ENCODE measurements around the gene C5orf63. TPM values are rescaled to one million over a fixed set of nuclear protein-coding genes. Genes with fewer than 3 reads are reported as not detected.

The C5orf63 gene
- total and polyA plus RNA-seq, 2 donors (not counting 3 experiments of a cell fraction or from before 2014, with no cell fraction given): 1.4 to 5.3 TPM

- H3K36me3 ChIP-seq (ENCODE audit: control insufficient read depth in 2 of 2, extremely low read depth in 1 of 2, insufficient read depth in 2 of 2, low read length in 2 of 2): no peaks in the 10 kb centered on the region
- FAIRE-seq: no peak
- TF ChIP-seq MAX (IDR thresholded peaks at IDR 0.05; ENCODE audit: insufficient read depth, insufficient read length): no peak
- no peak for TF ChIP-seq POLR2A (IDR thresholded peaks at IDR 0.05; ENCODE audit: low read depth, low read length)
- no peak for TF ChIP-seq GATA2 (IDR thresholded peaks at IDR 0.05; ENCODE audit: insufficient read depth, insufficient read length, low read depth, low read length)
- TF ChIP-seq JUN (IDR thresholded peaks at IDR 0.05; ENCODE audit: borderline replicate concordance, insufficient read depth, insufficient read length, low read depth): no peak
- TF ChIP-seq MYC (IDR thresholded peaks at IDR 0.05; ENCODE audit: low read depth, low read length): no peak
- no peak for TF ChIP-seq EZH2 (IDR thresholded peaks at IDR 0.05; ENCODE audit: borderline replicate concordance, low read depth, low read length, severe bottlenecking)
- no peak for TF ChIP-seq CTCF (IDR thresholded peaks at IDR 0.05; ENCODE audit: extremely low read depth in 1 of 2, insufficient read depth in 1 of 2, low read depth in 1 of 2, low read length in 2 of 2)
- no peak for TF ChIP-seq FOS (IDR thresholded peaks at IDR 0.05; ENCODE audit: borderline replicate concordance, insufficient read depth, low read length)
- TF ChIP-seq POLR2AphosphoS5 (IDR thresholded peaks at IDR 0.05; ENCODE audit: insufficient read depth, low read depth, low read length): no peak
- H3K4me2 ChIP-seq (ENCODE audit: insufficient read depth, low read length): no peak overlapping the region
- H3K9me1 ChIP-seq (replicated peaks; ENCODE audit: control insufficient read depth, extremely low read depth, insufficient read depth, low read length): no peaks in the 10 kb centered on the region
- no peak overlapping the region for H2AFZ ChIP-seq (ENCODE audit: low read depth, low read length)
- H4K20me1 ChIP-seq (replicated peaks; ENCODE audit: control insufficient read depth, extremely low read depth, insufficient read depth, low read length): no peaks in the 10 kb centered on the region
- peaks cover 0 to 5% of the 10 kb centered on the region in 2 experiments for H3K27me3 ChIP-seq (ENCODE audit: control insufficient read depth in 2 of 2, insufficient read depth in 2 of 2, low read length in 2 of 2)
- CTCF ChIA-PET: no interaction called here
- no peak overlapping the region for H3K9ac ChIP-seq (replicated peaks; ENCODE audit: extremely low read depth, insufficient read depth, low read length)
- no peak for DNase-seq (ENCODE audit: low read depth, low spot score)
- dilution Hi-C loops (cut with MboI; ENCODE audit: extremely low pct_ligation_motif_present, low sequenced_read_pairs): no loop called here
- no peaks in the 10 kb centered on the region for H3K4me1 ChIP-seq (ENCODE audit: control insufficient read depth, extremely low read depth, insufficient read depth, low read length)
- POLR2A ChIA-PET: no interaction called here
- H3K4me3 ChIP-seq (replicated peaks in 1 of 3; ENCODE audit: insufficient read depth in 1 of 3, low read depth in 1 of 3, low read length in 3 of 3): no peak overlapping the region
- H3K79me2 ChIP-seq (ENCODE audit: control insufficient read depth, insufficient read depth, low read length): no peaks in the 10 kb centered on the region
- H3K9me3 ChIP-seq (replicated peaks; ENCODE audit: control insufficient read depth, insufficient read depth, low read length): no peaks in the 10 kb centered on the region
- no TSS peak for BruUV-seq (replicated peaks)
- intact Hi-C loops (cut with micrococcal nuclease): no loop called here
- H3K27ac ChIP-seq (ENCODE audit: insufficient read depth, low read depth, low read length): no peak overlapping the region
Measured at GRCh38 chr5:127088251-127088650, 14.9 kb upstream of the C5orf63 start.
